Subcutaneous adipose tissue (tissue), 4 donors: ENCODE data around the gene PPIL6. TPM values are rescaled to one million over a fixed set of nuclear protein-coding genes. Genes with fewer than 3 reads are reported as not detected.

Experiments used
- CTCF ChIP-seq: fragments of 450-650 bp; IDR thresholded peaks from one replicate; pipeline ENCODE4 v1.5.1; 2016; ENCODE audit warnings: low read depth, mild to moderate bottlenecking, control low read depth, antibody characterized with exemption, moderate library complexity
- total RNA-seq, 4 donors: library from RNA; depleted of rRNA; stranded (reverse); fragments of >200 nt; gene quantifications; one replicate each; pipeline ENCODE4 v1.1.0, GENCODE V29; 2016

The PPIL6 gene
- total RNA-seq, 4 donors from 2014 or later = 0.57 to 8.8 (median 4.7) TPM

GRCh38 chr6:109383438-109383940 lies 56.9 kb downstream of the PPIL6 start:
- no peak for TF ChIP-seq CTCF

- no peak for TF ChIP-seq CTCF
Measured at GRCh38 chr6:109382576-109383437, 57.6 kb downstream of the PPIL6 start.

- TF ChIP-seq CTCF = no peak
Measured at GRCh38 chr6:109381747-109382575, 58.5 kb downstream of the PPIL6 start, which contains the start of gene CD164. Gene CD164 (minus strand): TSS chr6:109382467. CDS start chr6:109382378, 89 bp downstream.

GRCh38 chr6:109381061-109381746 lies 59.2 kb downstream of the PPIL6 start:
- TF ChIP-seq CTCF = no peak

- no peak for TF ChIP-seq CTCF
Measured at GRCh38 chr6:109379711-109380110, 60.7 kb downstream of the PPIL6 start.

GRCh38 chr6:109377717-109378116 lies 62.7 kb downstream of the PPIL6 start:
- no peak for TF ChIP-seq CTCF
